IMR-90 (cell line): Measurements from ENCODE around the gene TMEM214. TPM values are rescaled to one million over a fixed set of nuclear protein-coding genes. Genes with fewer than 3 reads are reported as not detected.
A peak's percentile ranks its signal among the peaks of the same experiment; 100 is the strongest.

Experiments
- ATAC-seq: fragments of 200-7000 bp; cut with Tn5 transposase; 2 replicates; pipeline ENCODE4 v1.9.1; 2020; ENCODE audit warnings: low read depth, mild to moderate bottlenecking, moderate library complexity
- BruUV-seq: library from RNA; stranded (reverse); fragments of 400-500 nt; replicated peaks from 2 replicates; lab custom pipeline; 2021; lab: Mats Ljungman, UMichigan
- CTCF ChIA-PET: fragments of 300-600 bp; formaldehyde crosslinking; extraction: SDS; loops from one replicate; lab custom pipeline; 2021; ENCODE audit warnings: antibody characterized with exemption; lab: Yijun Ruan, JAX
- POLR2A ChIA-PET: fragments of 300-600 bp; sonication (Branson Sonifier 250); formaldehyde crosslinking; loops from one replicate; lab custom pipeline; 2022; ENCODE audit warnings: antibody characterized with exemption; ENCODE audit not compliant: unreplicated experiment; lab: Charles Lee
- DNase-seq: peaks from one replicate; pipeline ENCODE4 v3.0.0; 2013
- H2AFZ ChIP-seq: replicated peaks from 2 replicates; pipeline ENCODE3; 2013; ENCODE audit warnings: low read length, mild to moderate bottlenecking; ENCODE audit not compliant: poor library complexity
- H2AK5ac ChIP-seq: 2 replicates; pipeline ENCODE4 v1.6.1; 2013; ENCODE audit warnings: low read depth, low read length, inconsistent platforms
- H2AK9ac ChIP-seq: replicated peaks from 2 replicates; pipeline ENCODE3; 2013; ENCODE audit warnings: mild to moderate bottlenecking, low read depth, low read length, moderate library complexity; ENCODE audit not compliant: poor library complexity
- H2BK120ac ChIP-seq: 2 replicates; pipeline ENCODE4 v1.6.1; 2013; ENCODE audit warnings: low read depth, low read length, inconsistent platforms
- H2BK15ac ChIP-seq: 3 replicates; pipeline ENCODE4 v1.6.1; 2013; ENCODE audit warnings: low read depth, low read length, inconsistent platforms
- H2BK20ac ChIP-seq: 2 replicates; pipeline ENCODE4 v1.6.1; 2013; ENCODE audit warnings: low read depth, mild to moderate bottlenecking, inconsistent platforms, low read length, moderate library complexity
- H2BK5ac ChIP-seq: 2 replicates; pipeline ENCODE4 v1.6.1; 2013; ENCODE audit warnings: mild to moderate bottlenecking, low read depth, low read length, inconsistent platforms; ENCODE audit not compliant: poor library complexity, severe bottlenecking
- H3K14ac ChIP-seq: replicated peaks from 2 replicates; pipeline ENCODE4 v1.6.1; 2013; ENCODE audit warnings: low read depth, low read length, inconsistent platforms
- H3K18ac ChIP-seq: 2 replicates; pipeline ENCODE4 v1.6.1; 2013; ENCODE audit warnings: low read depth, low read length, control low read depth
- H3K23ac ChIP-seq: 2 replicates; pipeline ENCODE4 v1.6.1; 2013; ENCODE audit warnings: low read depth, low read length, inconsistent platforms
- H3K27ac ChIP-seq: 2 replicates; pipeline ENCODE4 v1.5.1; 2013; ENCODE audit warnings: mild to moderate bottlenecking, control low read depth, low read length; ENCODE audit not compliant: insufficient read depth
- H3K27me3 ChIP-seq: 2 replicates; pipeline ENCODE4 v1.6.1; 2013; ENCODE audit warnings: low read length; ENCODE audit not compliant: control insufficient read depth, insufficient read depth
- H3K36me3 ChIP-seq: 2 replicates; pipeline ENCODE4 v1.6.1; 2013; ENCODE audit warnings: low read length, mixed read lengths; ENCODE audit not compliant: control insufficient read depth, insufficient read depth
- H3K4ac ChIP-seq: 2 replicates; pipeline ENCODE4 v1.6.1; 2013; ENCODE audit warnings: low read depth, low read length, inconsistent platforms
- H3K4me1 ChIP-seq: 2 replicates; pipeline ENCODE4 v1.6.1; 2013; ENCODE audit warnings: low read length, mixed read lengths; ENCODE audit not compliant: control insufficient read depth, insufficient read depth
- H3K4me2 ChIP-seq: 2 replicates; pipeline ENCODE4 v1.6.1; 2013; ENCODE audit warnings: low read depth, mild to moderate bottlenecking, control low read depth, low read length, moderate library complexity
- H3K4me3 ChIP-seq: 2 replicates; pipeline ENCODE4 v1.5.1; 2013; ENCODE audit warnings: low read depth, mild to moderate bottlenecking, control low read depth, low read length, moderate library complexity; ENCODE audit not compliant: insufficient read depth
- H3K56ac ChIP-seq: 2 replicates; pipeline ENCODE4 v1.6.1; 2013; ENCODE audit warnings: low read length, inconsistent platforms; ENCODE audit not compliant: insufficient read depth; ENCODE audit errors: extremely low read depth
- H3K79me1 ChIP-seq, 2 experiments: 2 replicates each; pipeline ENCODE4 v1.6.1; 2013; ENCODE audit warnings: low read length in 2 of 2, inconsistent platforms in 1 of 2, low read depth in 1 of 2
- H3K9ac ChIP-seq: 2 replicates; pipeline ENCODE4 v1.6.1; 2013; ENCODE audit warnings: low read depth, low read length, control low read depth
- H3K9me1 ChIP-seq: 2 replicates; pipeline ENCODE4 v1.6.1; 2013; ENCODE audit warnings: low read length, inconsistent platforms; ENCODE audit not compliant: insufficient read depth
- H3K9me3 ChIP-seq: 2 replicates; pipeline ENCODE4 v1.6.1; 2013; ENCODE audit warnings: low read length; ENCODE audit not compliant: control insufficient read depth, insufficient read depth
- H4K20me1 ChIP-seq: 2 replicates; pipeline ENCODE4 v1.6.1; 2013; ENCODE audit warnings: low read length, inconsistent platforms; ENCODE audit not compliant: insufficient read depth
- H4K5ac ChIP-seq: 2 replicates; pipeline ENCODE4 v1.6.1; 2013; ENCODE audit warnings: mild to moderate bottlenecking, low read depth, low read length, control low read depth
- H4K8ac ChIP-seq, 2 experiments: 2 replicates each; pipeline ENCODE4 v1.6.1; 2013; ENCODE audit warnings: low read depth in 2 of 2, low read length in 2 of 2, control low read depth in 1 of 2, inconsistent platforms in 1 of 2
- H4K91ac ChIP-seq: 2 replicates; pipeline ENCODE4 v1.6.1; 2013; ENCODE audit warnings: low read depth, low read length, inconsistent platforms; ENCODE audit not compliant: insufficient read depth
- BHLHE40 ChIP-seq: fragments of 150-350 bp; IDR thresholded peaks from 2 replicates; pipeline ENCODE4 v1.6.1; 2016; ENCODE audit warnings: mild to moderate bottlenecking, low read depth, low read length
- CEBPB ChIP-seq: IDR thresholded peaks from 2 replicates; pipeline ENCODE4 v1.6.1; 2012; ENCODE audit warnings: low read depth, low read length, improper control_type of control experiment
- CHD1 ChIP-seq: IDR thresholded peaks from 2 replicates; pipeline ENCODE4 v1.6.1; 2012; ENCODE audit warnings: low read depth, low read length, improper control_type of control experiment
- CTCF ChIP-seq: conservative IDR thresholded peaks from 2 replicates; pipeline ENCODE4 v1.5.1; 2012; ENCODE audit warnings: mild to moderate bottlenecking, low read depth, low read length, improper control_type of control experiment
- FOS ChIP-seq: fragments of 150-350 bp; IDR thresholded peaks from 2 replicates; pipeline ENCODE4 v1.6.1; 2016; ENCODE audit warnings: low read depth, low read length
- MAFK ChIP-seq: IDR thresholded peaks from 2 replicates; pipeline ENCODE4 v1.6.1; 2012; ENCODE audit warnings: low read depth, low read length, improper control_type of control experiment
- MXI1 ChIP-seq: IDR thresholded peaks from 2 replicates; pipeline ENCODE4 v1.6.1; 2012; ENCODE audit warnings: low read depth, mild to moderate bottlenecking, low read length, moderate library complexity, borderline replicate concordance
- POLR2A ChIP-seq: IDR thresholded peaks from 2 replicates; pipeline ENCODE4 v1.6.1; 2012; ENCODE audit warnings: mild to moderate bottlenecking, low read depth, low read length
- RAD21 ChIP-seq: IDR thresholded peaks from 2 replicates; pipeline ENCODE4 v1.6.1; 2012; ENCODE audit warnings: low read length, improper control_type of control experiment
- RCOR1 ChIP-seq: IDR thresholded peaks from 2 replicates; pipeline ENCODE4 v1.6.1; 2012; ENCODE audit warnings: mild to moderate bottlenecking, low read length, improper control_type of control experiment; ENCODE audit not compliant: insufficient replicate concordance
- RFX5 ChIP-seq: IDR thresholded peaks from 2 replicates; pipeline ENCODE4 v1.8.0; 2012; ENCODE audit warnings: low read depth, mild to moderate bottlenecking, low read length, moderate library complexity
- SMC3 ChIP-seq: fragments of 150-350 bp; IDR thresholded peaks from 2 replicates; pipeline ENCODE4 v1.6.1; 2016; ENCODE audit warnings: low read depth, mild to moderate bottlenecking, antibody characterized with exemption, low read length, moderate library complexity
- WGBS, 2 experiments: methylation state at CpG; one replicate each; pipeline versions ENCODE4 v1.1.5 to v1.1.7; 2013; ENCODE audit warnings: missing lambda C conversion rate in 2 of 2; ENCODE audit not compliant: insufficient read length in 1 of 2; ENCODE audit errors: extremely low coverage in 2 of 2; 5-methylcytosine and 5-hydroxymethylcytosine counted together
- dilution Hi-C: fragments of 300-500 bp; cut with HindIII; formaldehyde crosslinking; loops from one replicate; pipeline ENCODE4 v1.14.3; 2018; ENCODE audit warnings: low sequenced_read_pairs; ENCODE audit not compliant: unreplicated experiment
- in situ Hi-C: fragments of 300-500 bp; cut with MboI; formaldehyde crosslinking; loops from 3 replicates; pipeline ENCODE4 v1.14.3; 2019; ENCODE audit warnings: low sequenced_read_pairs, inconsistent platforms, mixed read lengths
- intact Hi-C: fragments of 100-400 bp; cut with micrococcal nuclease; formaldehyde crosslinking; loops from 2 replicates; pipeline ENCODE4 v1.10.0; 2022
- polyA plus RNA-seq, 3 experiments: library from polyadenylated mRNA; depleted of rRNA; stranded (reverse); fragments of >200 nt; gene quantifications; 2 replicates each; pipeline ENCODE4 v1.2.3, GENCODE V29; 2012; ENCODE audit warnings: low replicate concordance in 1 of 3
- total RNA-seq: library from RNA; depleted of rRNA; stranded (reverse); fragments of >200 nt; gene quantifications from 2 replicates; pipeline ENCODE4 v1.2.3, GENCODE V29; 2012
- TF ChIP-seq, protein P1 (sequence below): fragments of 150-350 bp; IDR thresholded peaks from 2 replicates; pipeline ENCODE4 v1.6.1; 2016; ENCODE audit warnings: low read depth, mild to moderate bottlenecking, low read length, moderate library complexity, borderline replicate concordance

The TMEM214 gene
- total and polyA plus RNA-seq, 2 of the 4 experiments (the other 2 are of a cell fraction): 32.1 to 121 TPM

DNA sequence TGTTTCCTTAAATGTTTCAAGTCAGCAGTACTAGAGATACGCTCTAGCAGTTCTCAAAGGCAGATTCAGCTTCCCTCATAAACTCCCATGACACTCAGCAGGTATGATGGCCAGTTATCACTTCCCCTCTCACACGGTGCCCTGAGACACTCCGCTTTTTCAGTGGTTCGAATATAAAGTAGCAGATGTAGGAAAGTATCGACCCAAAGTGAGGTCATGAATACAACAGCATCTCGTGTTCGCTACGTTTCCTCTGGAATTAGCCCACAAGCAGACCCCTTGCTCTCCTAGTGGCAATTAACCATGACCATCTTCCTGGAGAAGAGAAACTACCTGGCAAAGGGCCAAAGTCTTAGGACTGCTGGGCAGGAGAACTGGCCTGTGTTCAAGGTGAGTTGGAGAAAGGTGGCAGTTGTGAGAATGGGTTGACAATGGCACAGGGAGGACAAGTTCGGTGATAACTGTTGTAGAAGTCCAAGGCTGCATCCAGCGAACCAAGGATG is 9.4 kb downstream of the TMEM214 start:
- H3K23ac ChIP-seq: no peak overlapping the region
- H3K4me1 ChIP-seq: peaks cover 4% of the 10 kb centered on the region; the same call in 1 of the 2 replicates
- ChIA-PET CTCF (no interaction called here), POLR2A (interaction anchor here (0.6 kb wide), 1 partner anchor 150 kb away, joined by 3 read pairs; no protein-coding TSS in a partner anchor)
- peaks cover 9% of the 10 kb centered on the region for H3K9me1 ChIP-seq
- H4K20me1 ChIP-seq: peaks cover 18% of the 10 kb centered on the region
- no peak overlapping the region for H3K27ac ChIP-seq
- H3K4ac ChIP-seq: no peak overlapping the region
- no peak overlapping the region for H4K8ac ChIP-seq
- H3K4me2 ChIP-seq: no peak overlapping the region
- TF ChIP-seq BHLHE40 (no peak), CHD1 (no peak), RAD21 (no peak), CTCF (no peak), FOS (no peak), SMC3 (no peak), RFX5 (no peak), MAFK (no peak), CEBPB (no peak), POLR2A (no peak), MXI1 (no peak), RCOR1 (no peak)
- TF ChIP-seq, protein P1, sequence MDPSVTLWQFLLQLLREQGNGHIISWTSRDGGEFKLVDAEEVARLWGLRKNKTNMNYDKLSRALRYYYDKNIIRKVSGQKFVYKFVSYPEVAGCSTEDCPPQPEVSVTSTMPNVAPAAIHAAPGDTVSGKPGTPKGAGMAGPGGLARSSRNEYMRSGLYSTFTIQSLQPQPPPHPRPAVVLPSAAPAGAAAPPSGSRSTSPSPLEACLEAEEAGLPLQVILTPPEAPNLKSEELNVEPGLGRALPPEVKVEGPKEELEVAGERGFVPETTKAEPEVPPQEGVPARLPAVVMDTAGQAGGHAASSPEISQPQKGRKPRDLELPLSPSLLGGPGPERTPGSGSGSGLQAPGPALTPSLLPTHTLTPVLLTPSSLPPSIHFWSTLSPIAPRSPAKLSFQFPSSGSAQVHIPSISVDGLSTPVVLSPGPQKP: no peak
- peaks cover 4 to 30% of the 10 kb centered on the region in 2 experiments; a peak in 3 of 4 replicates for H3K79me1 ChIP-seq
- no peak overlapping the region for H2BK120ac ChIP-seq
- peak overlapping the region; percentile 22 for H2AK9ac ChIP-seq
- no peak overlapping the region for H4K91ac ChIP-seq
- ATAC-seq (no peak; the same call in 1 of the 2 replicates), DNase-seq (no peak)
- no peak overlapping the region for H3K14ac ChIP-seq
- 86% methylated on average over 1 of the region's 10 CpGs; no CpG with 5 or more reads in 1 of the 2 experiments for WGBS, 2 experiments
- H3K4me3 ChIP-seq: no peak overlapping the region
- H3K56ac ChIP-seq: no peak overlapping the region
- H2AFZ ChIP-seq: no peak overlapping the region
- H4K5ac ChIP-seq: no peak overlapping the region
- H2BK15ac ChIP-seq: no peak overlapping the region
- no TSS peak for BruUV-seq
- no peak overlapping the region for H2BK5ac ChIP-seq
- dilution Hi-C loops: no loop called here
- H3K18ac ChIP-seq: no peak overlapping the region
- intact Hi-C loops: no loop called here
- no peaks in the 10 kb centered on the region for H3K27me3 ChIP-seq
- no peaks in the 10 kb centered on the region for H3K9me3 ChIP-seq
- in situ Hi-C loops: no loop called here
- peaks cover 50% of the 10 kb centered on the region for H3K36me3 ChIP-seq
- no peak overlapping the region for H2BK20ac ChIP-seq
- H2AK5ac ChIP-seq: no peak overlapping the region
- no peak overlapping the region for H3K9ac ChIP-seq
